HG03354 (cell line): ENCODE data around the gene TNP1.

Experiments used
- ATAC-seq: cut with Tn5 transposase; IDR thresholded peaks from one replicate; pipeline ENCODE4 v1.9.1; 2021; ENCODE audit warnings: mild to moderate bottlenecking; ENCODE audit not compliant: unreplicated experiment, poor library complexity, severe bottlenecking

TNP1 gene

DNA sequence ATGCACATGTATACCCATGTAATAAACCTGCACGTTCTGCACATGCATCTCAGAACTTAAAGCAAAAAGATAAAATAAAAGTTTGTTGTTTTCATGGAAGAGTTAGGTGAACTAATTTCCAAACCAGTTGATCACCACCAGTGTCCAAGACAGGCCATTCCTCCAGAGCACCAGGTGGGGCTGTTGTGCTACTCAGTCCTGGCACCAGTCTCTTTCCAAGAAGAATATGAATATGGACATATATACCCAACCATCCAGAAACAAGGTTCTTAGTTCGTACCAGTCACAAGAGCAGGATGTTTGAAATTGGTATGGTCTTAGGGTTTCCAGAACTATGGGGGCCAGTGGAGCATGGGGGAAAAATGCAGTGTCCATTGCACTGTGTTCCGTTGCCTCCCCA, 17.2 kb upstream of the TNP1 start:
- ATAC-seq, result no peak

DNA sequence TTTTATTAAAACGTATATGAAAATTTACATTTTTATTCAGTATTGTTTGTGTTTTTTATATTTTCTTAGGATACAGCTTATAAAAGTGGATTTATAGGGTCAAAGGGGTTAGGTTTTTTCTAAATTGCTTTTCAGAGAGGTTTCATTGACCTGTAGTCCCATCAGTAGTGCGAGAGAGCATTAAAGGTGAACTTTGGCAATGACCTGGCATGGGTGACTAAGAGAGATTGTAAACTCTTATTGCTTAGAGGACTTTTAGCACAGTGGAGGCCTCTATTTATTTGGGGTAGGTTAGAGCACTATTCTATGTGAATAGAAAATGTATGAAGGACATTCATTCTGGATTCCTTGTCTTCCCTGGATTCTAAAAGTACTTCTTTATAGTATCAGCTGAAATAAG, 16.0 kb upstream of the TNP1 start:
- no peak for ATAC-seq

DNA sequence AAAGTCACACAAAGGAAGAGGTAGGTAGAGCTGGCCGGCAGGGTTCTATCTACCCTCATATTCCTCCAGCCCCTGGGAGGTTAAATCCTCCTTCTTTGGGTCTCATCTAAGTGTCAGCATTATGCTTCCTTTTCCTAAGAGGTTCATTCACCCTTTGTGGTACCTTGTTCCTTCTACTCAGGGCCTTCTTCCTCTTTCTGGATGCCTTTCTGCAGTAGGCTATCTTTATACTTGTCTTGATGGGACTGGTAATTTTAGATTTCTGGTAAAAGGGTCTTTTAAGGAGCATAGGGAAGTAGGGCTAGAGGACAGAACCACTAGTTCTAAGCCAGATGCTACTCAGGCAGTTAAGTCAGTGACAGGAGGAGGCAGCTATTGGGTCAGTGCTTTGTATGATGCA, 13.7 kb upstream of the TNP1 start:
- ATAC-seq, result no peak

DNA sequence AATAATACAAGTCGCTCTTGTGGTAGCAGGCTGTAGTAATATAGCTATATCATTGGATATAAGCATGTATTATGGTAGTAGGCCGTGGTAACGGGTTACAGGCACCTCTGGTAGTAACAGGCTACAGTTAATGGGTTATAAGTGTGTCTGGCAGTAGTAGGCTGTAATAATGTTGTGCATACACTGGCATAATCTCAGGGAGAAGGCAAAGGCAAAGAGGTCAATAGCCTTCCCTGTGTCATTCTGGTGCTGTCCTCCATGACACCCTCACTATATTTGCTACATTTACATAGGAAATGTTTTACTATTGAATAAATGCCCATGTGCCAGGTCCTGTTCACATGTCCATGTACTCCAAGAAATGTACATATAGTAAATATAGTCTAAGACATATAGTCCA, 12.8 kb upstream of the TNP1 start:
- ATAC-seq, result no peak

DNA sequence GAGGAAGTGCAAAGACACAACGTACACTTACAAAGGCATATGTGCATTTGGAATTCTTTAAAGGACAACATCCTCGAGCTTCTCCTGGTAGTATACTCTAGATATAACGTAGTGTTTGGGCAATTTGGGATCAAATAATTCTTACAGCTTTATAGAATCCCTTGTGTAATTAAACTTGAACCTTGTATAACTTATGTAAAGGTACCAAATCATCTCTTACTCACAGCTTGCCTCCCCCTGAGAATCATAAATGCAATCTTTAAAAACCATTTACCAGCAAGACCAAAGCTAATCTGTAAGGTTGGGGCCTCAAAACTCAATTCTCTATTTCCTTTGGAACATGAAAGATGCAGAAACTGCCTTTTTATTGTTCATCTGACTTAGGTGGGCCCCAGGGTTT, 12.2 kb upstream of the TNP1 start:
- no peak for ATAC-seq

DNA sequence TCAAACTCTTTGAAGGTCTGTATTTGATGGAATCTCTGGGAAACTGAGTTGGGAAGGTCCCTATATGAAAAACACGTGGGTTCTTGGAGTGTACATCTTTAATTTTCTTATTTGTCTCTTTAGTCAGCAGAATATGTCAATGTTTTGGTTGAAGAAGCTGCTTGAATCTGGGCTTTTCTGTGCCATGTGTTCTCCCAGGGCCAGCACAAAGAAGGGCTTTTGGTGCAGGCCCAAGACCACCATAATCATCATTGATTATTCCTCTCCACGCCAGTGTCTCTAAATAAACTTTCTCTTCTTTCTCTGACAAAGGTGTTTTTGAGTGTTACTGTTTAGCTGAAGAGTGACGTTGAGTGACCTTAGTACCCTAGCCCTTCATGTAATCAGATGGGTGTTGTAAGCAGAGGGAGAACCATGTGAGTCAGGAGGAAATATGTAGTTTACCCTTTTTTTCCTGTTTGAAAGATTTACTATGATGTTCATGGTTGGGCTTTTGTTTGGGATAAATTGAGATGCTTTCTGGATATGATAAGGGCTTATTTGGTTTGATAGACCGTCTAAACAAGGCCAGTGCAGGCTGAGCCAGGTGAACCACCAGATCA, 11.6 kb upstream of the TNP1 start:
- ATAC-seq, result no peak

DNA sequence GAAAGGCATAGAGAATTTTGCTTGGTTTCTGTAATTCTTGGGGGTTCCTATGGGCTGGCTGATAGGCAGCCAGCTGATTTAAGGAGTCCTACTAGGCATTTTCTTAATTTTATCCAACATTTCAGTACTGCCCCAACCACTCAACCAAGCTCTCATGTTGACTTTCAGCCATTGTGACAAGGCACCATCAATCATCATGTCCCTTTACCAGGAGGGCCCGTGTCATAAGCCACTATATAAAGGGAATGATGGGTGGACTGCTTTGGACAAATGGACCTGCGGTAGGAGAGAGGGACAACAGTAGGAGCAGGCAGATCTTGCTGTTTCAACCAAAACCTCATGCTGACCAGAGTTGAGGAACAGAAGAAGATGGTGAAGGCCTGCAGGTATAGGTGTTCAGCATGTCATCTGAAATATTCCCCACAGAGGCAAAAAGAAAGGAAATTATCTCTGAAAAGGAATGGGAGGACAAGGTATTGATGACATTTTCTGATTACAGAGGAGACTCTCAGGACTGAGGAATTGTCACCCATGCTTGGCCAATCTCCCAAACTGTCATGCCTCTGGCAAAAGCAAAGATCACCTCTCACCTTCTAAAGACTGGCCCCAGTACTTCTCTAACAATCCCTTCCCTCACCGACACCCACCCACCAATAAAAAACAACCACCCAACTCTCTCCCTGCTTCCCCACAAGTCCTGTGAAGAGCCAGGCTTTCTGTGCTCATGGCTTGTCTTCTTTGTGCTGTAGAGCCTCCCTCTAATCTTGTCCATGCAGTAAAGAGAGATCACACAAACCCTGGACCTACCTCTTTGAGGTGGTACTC, 10.9 kb upstream of the TNP1 start:
- ATAC-seq, result no peak

DNA sequence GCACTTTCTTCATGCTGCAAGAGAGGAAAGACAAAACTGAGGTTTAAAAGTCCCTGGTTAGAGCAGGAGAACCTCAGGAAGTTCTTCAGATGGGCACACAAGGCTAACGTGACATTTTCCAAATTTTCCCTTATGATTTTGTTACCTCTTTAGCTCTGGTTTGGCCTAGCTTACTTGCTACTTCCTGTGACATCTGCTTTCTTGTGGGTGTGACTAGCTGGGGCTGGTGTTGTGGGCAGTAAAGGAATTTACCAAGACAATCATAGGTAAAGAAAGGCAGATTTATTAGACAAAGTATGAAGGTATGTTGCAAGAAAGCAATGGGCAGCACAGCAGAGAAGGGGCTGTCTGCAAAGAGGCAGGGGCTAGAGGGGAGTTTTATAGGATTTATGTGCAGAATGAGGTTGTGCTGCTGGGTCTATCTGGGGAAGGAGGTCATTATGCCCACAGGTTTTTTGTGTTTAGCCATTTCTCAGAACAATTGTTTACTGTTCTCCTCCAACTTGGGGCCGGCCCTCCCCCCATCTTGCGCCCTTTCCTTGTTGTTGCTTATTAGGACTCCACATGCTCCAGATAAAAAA, 6.7 kb upstream of the TNP1 start:
- ATAC-seq, result no peak

DNA sequence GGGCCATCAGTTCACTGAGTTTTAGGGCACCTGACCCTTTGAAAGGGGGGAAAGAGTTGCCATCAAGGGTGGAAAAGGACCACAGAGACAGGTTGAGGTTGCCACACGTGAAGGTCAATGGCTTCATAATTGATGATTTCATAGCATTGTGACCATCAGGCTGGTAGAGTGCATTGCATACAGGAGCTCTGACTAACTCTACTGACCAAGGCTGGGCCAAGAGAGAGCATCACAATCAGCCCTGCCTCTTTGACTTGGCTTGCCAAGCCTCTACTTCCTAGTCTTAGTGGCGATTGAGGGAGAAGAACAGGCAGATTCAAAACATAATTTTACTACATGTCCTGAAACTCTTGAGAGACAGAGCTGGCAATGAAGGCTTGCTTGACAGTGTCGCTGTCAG, 5.8 kb upstream of the TNP1 start:
- ATAC-seq, result no peak

DNA sequence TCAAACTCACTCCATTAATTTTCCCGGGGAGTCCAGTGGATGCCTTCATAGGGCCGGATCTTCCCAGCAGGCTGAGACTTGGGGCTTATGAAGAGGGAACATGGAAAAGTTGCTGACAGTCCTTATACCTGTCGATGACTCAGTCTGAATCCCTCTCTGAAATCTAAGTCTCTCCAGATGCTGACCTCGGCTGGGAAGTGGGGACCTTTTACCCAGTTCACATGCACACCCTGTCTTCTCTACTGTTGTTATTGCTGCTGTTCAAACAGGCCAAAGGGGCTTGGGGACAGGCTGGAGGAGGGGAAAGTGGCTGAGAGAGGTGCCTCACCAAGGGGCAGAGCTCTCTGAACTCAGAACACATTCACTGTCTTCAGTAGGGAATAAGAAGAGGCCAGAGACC, 4.1 kb upstream of the TNP1 start:
- ATAC-seq, result no peak

DNA sequence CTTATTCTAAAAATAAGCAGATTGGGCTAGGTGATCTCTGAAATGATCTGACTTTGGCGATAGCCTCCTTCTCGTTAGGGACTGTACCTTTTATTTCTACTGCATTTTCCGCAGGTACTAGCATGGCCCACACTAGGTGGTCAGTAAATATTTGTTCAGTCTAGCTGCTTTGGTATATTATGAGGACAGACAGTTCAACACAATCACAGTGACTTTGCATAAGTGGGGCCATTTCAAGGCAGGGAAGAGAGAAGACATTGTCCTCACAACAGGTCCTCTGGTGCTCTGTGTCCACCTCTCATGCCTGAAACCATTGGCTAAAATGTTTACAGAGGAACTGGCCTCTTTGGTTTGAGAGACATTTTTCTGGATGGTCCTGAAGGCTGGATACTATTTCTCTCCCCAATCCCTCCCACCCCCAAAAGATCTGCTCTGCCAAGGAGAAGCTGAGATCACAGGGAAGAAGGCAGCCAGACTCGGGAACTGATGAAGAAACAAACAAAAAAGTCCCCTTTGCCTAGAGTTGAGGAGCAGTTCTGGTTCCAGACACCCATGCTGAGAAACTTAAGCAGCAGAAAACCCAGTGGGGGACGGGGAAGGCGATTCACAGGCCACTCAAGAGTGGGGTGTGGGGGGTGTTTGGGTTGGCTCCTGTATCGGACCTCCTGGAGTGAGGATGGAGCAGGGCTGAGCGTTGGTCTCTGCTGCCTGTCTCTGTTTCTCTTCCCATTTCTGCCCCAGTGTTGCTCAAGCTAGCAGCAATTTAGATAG, 2.9 kb upstream of the TNP1 start:
- no peak for ATAC-seq

DNA sequence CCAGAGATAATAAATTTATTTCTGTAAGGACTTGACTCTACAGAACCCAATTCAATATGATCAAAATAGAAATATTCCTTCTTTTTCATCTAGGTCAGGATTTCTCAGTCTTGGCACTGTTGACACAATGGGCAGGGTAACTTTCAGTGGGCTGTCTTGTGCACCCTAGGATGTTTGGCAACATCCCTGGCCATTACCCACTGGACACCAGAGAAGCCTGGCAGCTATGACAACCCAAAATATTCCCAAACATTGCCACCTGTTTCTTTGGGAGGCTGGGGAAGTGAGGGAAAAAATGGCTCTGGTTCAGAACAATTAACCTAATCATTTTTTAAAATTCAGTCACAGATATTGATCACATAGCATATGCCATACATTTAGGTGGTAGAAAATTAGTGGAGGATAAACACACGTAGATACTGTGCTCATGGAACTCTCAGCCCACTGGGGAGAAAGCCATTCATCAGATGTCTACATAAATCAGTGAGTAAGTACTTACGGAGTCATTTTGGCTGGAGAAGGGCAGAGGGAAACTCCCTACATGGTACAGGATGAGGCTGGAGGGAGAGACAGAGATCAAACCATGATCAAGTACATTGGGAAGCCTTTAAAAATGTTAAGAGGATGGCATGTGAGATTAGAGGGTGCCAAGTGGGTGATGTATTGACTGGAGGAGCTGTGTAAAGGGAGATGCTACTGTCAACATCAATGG, 718 bp upstream of the TNP1 start:
- ATAC-seq, result no peak

DNA sequence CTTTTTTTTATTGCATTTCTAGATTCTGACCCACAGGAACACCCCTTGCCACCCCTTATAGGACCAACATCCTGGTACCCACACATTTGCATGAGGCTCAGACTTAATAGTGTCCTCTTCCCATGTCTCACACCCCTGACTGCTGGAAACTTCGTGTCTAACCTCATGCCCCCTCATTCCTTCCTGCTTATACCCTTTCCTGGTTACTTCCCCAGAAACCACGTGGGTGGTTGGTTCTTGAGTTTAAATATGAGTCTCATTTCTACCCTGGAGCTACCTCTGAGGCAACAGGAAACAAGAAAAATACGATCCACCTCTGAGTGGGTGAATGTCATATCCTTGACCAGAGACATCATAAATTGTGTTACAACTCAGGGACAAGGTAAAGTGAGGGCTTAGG, 1.6 kb downstream of the TNP1 start:
- no peak for ATAC-seq

DNA sequence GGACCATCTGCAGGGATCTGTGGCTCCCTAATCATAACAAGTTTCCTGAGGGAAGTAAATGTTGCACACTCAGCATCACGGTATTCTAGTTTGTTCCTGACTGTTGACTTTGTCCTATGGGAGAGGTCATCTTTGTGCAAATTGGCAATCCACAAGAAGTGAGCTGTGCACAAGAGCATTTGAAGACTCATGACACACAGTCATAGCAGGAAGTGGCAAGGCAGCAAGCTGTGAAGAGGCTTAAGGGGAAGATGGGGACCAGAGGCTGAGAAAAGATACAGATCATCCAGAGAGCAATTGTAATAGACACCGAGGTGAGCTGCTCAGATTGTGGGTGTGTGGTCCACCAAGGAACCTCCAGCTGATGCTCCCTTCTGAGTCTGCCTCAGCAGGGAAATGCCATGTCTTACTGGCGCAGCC, 2.7 kb downstream of the TNP1 start:
- no peak for ATAC-seq

DNA sequence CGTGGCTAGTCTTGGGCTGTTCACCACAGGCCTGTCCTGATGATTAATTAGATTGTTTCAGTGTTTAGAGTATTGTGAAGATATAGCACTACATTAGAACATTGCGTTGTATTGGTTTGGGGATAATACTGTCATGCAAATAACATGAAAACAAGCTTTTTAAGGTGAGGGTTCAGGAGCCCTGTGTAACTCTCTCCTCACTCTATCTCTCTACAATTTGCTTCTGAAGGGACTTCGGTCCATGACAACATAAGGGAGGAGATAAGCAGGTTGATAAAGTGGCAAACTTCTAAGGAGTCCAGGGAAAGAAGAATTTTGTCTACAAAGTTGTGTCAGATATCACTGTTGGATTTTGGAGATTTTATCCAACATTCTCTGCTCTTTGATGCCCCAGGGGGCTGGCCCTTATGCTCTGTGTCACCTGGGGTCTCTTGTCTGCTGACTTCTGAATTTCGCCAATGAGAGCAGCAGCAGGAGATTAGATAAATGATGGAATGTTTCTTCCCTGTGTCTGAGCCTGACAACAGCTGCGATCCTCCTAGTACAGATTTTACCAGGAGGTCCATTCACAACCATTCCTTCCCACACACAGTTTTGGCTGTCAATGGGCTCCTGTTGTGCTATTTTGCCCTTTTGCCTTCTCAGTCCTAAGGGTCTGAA, 3.3 kb downstream of the TNP1 start:
- ATAC-seq, result no peak

DNA sequence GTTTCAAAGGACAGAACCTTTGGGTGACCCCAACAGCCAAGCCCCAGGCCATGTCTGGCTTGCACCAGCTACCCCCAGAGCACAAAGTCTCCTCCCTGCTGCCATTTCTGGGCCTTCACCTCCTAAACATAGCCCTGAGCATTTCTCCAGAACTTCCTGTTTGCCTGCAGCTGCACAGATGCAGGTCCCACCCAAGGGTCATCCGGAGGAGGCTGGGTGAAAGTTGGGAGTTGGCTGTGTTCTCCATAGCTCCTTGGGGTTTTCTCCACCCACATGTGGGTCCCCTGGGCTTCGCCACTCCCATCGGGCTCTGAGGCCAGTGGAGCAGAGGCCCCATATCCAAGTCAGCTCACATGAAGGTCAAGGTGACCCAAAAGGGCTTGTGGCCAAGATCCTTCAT, 4.3 kb downstream of the TNP1 start:
- ATAC-seq, result no peak

DNA sequence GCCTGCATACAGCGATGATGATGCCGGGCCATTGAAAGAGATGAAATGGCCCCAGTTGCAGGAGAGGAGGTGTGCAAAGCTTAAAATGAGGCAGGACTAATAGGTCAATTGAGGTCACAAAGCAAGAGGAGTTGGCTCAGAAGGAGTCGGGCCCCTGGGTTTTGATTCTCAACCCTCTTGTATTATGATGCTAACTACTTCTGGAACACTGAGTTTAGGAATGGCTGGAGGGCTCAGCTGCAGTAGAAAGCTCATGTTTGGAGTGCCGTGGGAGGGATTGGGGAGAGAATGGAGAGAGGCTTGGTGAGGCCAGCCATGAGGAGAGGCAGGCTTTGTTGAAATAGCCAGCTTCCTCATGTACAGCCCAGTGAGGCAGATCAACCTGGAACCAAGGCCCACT, 4.8 kb downstream of the TNP1 start:
- no peak for ATAC-seq

DNA sequence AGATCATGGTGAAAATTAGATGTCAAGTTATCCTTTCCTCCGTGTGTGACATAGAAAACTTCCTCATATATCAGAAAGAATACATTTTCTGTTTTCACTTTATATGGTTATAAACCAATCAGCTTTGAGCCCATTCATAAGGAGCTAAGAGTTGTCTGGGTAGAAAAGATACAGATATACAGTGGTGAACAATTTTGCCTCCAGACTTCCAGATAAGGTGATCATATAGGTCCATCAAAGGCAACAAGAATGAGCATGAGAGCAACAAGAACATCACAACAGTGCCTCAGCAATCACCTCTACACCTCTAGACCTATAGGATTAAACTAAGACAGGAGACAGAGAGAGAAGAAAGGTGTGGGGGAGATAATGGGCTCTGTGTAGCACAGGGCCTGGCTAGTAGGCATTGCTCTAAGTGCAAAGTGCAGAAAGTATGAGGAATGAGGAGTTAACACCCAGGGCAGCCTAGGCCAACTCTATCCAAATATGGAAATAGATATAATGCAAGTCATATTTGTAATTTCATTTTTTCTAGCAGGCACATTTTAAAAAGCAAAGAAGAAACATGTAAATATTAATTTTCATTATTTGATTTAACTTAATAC, 8.3 kb downstream of the TNP1 start:
- ATAC-seq, result no peak

DNA sequence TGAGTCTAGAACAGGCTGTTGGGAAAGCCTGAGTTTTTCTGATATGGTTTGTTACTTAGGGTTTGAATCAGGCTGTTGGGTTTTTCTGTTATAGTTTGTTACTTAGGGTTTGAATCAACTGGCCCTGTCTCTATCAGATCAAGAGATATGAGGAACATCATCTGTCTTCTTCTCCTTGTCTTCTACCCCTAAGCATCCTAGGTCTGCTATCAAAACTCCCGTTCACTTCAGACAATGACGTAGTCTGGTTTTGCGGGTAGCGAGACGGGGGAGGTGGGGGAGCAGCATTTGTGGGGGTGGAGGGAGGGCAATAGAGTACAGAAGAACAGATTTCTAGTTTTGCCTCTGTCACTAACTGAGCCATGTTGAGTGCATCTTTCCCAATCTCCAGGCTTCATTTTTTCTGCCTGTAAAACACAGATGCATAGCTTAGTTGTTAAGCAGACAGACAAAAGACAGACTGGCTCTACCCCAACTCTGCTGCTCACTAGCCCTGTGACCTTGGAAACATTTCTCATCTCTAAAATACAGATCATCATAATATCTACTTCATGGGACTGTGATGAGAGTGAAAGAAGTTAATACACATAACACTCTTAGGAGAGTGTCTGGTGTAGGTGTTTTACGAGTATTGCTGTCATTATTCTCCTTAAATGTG, 9.1 kb downstream of the TNP1 start:
- no peak for ATAC-seq
